ENCODE data around the gene DUSP8. TPM values are rescaled to one million over a fixed set of nuclear protein-coding genes. Genes with fewer than 3 reads are reported as not detected.

The DUSP8 gene
- total RNA-seq, 4 donors from 2014 or later: 13.3 to 31.8 (median 19.8) TPM

DNA sequence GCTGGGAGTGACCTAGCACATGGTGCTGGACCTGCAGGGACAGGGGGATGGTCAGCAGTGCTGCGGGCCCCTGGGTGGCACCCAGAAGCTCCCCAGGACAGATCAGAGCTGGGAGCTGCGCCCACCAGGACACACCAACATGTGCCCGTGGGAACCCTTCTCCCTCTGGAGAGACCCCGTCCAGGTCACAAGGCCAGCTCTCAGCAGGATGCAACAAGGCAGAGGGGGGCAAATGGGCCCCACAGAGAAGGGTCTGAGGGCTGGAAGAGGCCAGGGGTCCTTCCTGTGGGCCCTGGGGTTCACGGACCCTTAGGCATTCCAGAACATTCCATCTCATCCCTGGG is 6.2 kb downstream of the DUSP8 start:
- WGBS, 2 donors (ENCODE audit: low coverage in 1 of 2): 90% methylated on average over 5 of the region's 5 CpGs; no CpG with 5 or more reads in 1 of the 2 donors
- no peak for DNase-seq
- Histone ChIP-seq H3K36me3 (no peaks in the 10 kb centered on the region), H3K9me3 (no peaks in the 10 kb centered on the region), H3K27ac (peak overlapping the region in 1 of 4 donors; percentile 77), H3K4me3 (no peak overlapping the region), H3K27me3 (no peaks in the 10 kb centered on the region), H3K4me1 (peaks cover 32 to 59% (median 37%) of the 10 kb centered on the region in 4 donors)
- in situ Hi-C loops (cut with MboI; ENCODE audit: low pct_ligation_motif_present in 1 of 4, low pct_unique_long_range_greater_than_20kb in 1 of 4, low sequenced_read_pairs in 3 of 4) (no loop called here), intact Hi-C loops (cut with DNase I; ENCODE audit: low total_unique reads) (loop anchor here (10.0 kb wide), 1 partner anchor 819 kb away; no protein-coding TSS in a partner anchor)
- TF ChIP-seq, protein P1, sequence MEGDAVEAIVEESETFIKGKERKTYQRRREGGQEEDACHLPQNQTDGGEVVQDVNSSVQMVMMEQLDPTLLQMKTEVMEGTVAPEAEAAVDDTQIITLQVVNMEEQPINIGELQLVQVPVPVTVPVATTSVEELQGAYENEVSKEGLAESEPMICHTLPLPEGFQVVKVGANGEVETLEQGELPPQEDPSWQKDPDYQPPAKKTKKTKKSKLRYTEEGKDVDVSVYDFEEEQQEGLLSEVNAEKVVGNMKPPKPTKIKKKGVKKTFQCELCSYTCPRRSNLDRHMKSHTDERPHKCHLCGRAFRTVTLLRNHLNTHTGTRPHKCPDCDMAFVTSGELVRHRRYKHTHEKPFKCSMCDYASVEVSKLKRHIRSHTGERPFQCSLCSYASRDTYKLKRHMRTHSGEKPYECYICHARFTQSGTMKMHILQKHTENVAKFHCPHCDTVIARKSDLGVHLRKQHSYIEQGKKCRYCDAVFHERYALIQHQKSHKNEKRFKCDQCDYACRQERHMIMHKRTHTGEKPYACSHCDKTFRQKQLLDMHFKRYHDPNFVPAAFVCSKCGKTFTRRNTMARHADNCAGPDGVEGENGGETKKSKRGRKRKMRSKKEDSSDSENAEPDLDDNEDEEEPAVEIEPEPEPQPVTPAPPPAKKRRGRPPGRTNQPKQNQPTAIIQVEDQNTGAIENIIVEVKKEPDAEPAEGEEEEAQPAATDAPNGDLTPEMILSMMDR (IDR thresholded peaks at IDR 0.05): no peak
- TF ChIP-seq POLR2A (IDR thresholded peaks at IDR 0.05) (no peak), POLR2AphosphoS5 (IDR thresholded peaks at IDR 0.05) (no peak), EP300 (IDR thresholded peaks at IDR 0.05; ENCODE audit: low read depth) (no peak)

DNA sequence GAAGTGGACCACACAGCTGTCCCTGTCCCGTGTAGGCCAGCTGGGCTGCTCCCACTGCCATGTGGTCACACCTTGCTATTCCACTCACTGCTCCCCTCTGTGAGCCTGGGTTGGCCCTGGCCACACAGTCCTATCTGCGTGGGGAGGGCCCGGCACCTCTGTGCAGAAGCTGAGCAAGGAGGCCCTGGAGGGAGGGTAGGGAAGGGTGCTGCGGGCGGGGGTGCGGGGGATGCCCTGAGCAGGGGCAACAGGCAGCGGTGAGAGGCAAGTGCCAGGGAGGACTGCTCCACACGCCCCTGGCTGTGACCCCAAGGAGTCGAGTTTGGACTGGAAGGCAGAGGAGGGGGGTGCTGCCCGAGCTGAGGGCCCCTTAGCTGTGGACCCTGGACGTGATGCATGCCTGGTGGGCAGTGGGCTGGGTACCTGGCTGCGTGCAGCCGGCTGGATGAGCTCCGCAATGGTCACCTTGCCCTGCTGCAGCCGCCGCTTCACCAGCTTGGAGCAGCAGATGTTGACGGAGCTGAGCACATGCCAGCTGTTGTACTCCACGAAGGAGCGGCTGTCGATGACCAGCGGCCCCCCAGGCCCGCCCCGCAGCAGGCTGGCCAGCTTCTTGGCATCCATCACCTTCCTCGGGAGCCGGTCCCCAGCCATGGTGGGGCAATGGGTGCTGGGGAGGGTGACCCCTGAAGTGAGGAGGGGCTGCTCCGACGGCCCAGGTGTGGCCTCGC is 6.7 kb downstream of the DUSP8 start:
- peak overlapping the region; percentile 20 to 77 (median 51) for H3K27ac ChIP-seq
- in situ Hi-C loops (cut with MboI; ENCODE audit: low pct_ligation_motif_present in 1 of 4, low pct_unique_long_range_greater_than_20kb in 1 of 4, low sequenced_read_pairs in 3 of 4) (no loop called here), intact Hi-C loops (cut with DNase I; ENCODE audit: low total_unique reads) (loop anchor here (10.0 kb wide), 1 partner anchor 819 kb away; no protein-coding TSS in a partner anchor)
- H3K9me3 ChIP-seq: no peaks in the 10 kb centered on the region
- H3K4me3 ChIP-seq: no peak overlapping the region
- no peak for DNase-seq
- 82% methylated on average over 26 of the region's 28 CpGs; no CpG with 5 or more reads in 1 of the 2 donors for WGBS, 2 donors (ENCODE audit: low coverage in 1 of 2)
- peaks cover 27 to 54% (median 32%) of the 10 kb centered on the region in 4 donors for H3K4me1 ChIP-seq
- H3K27me3 ChIP-seq: no peaks in the 10 kb centered on the region
- H3K36me3 ChIP-seq: no peaks in the 10 kb centered on the region
- TF ChIP-seq, protein P1 (IDR thresholded peaks at IDR 0.05): no peak
- TF ChIP-seq POLR2A (IDR thresholded peaks at IDR 0.05): no peak
- TF ChIP-seq POLR2AphosphoS5 (IDR thresholded peaks at IDR 0.05): no peak
- no peak for TF ChIP-seq EP300 (IDR thresholded peaks at IDR 0.05; ENCODE audit: low read depth)

DNA sequence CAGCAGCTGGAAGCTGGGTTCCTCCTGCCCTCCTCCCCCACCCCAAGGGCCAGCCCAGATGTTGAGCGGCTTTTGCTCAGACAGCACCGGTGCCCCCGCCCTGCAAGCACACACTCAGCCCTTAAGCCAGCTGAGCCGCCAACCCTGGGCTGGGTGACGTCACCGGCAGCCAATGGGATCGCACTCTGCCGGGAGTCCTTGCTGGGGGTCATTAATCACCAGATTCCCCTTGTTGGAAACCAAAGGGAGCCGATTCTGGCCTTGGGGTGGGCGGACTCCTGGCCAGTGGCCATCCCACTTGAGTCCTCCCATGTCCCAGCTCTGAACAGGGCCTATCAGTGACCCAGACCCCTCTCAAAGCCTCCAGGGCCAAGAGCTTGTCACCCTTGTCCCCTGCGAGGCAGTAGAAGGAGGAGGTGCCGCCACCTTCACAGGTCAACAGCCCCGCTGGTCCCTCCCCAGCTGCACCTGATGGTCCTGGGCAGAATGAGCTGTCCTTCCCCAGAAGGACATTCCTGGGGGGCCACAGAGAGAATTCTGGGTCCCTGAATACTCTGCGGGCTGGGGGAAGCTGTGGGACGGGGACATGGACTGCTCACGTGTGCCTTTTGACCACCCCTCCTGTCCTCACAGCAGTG is 7.4 kb downstream of the DUSP8 start:
- peaks cover 25 to 53% (median 35%) of the 10 kb centered on the region in 4 donors for H3K4me1 ChIP-seq
- H3K27ac ChIP-seq: peak overlapping the region; percentile 20 to 77 (median 58)
- DNase-seq: peak; percentile 69

More for the DNA sequence above, 7.4 kb downstream of the DUSP8 start:
- Histone ChIP-seq H3K36me3 (no peaks in the 10 kb centered on the region), H3K4me3 (no peak overlapping the region), H3K9me3 (no peaks in the 10 kb centered on the region), H3K27me3 (no peaks in the 10 kb centered on the region)
- 29% methylated on average over 13 of the region's 16 CpGs; no CpG with 5 or more reads in 1 of the 2 donors for WGBS, 2 donors (ENCODE audit: low coverage in 1 of 2)
- intact Hi-C loops (cut with DNase I; ENCODE audit: low total_unique reads): loop anchor here (10.0 kb wide), 1 partner anchor 820 kb away; no protein-coding TSS in a partner anchor
- in situ Hi-C loops (cut with MboI; ENCODE audit: low pct_ligation_motif_present in 1 of 4, low pct_unique_long_range_greater_than_20kb in 1 of 4, low sequenced_read_pairs in 3 of 4): no loop called here
- TF ChIP-seq, protein P1 (IDR thresholded peaks at IDR 0.05): no peak
- TF ChIP-seq POLR2A (IDR thresholded peaks at IDR 0.05) (no peak), POLR2AphosphoS5 (IDR thresholded peaks at IDR 0.05) (peak in 1 of 3 donors; percentile 25)
